Upper lobe of left lung (tissue), 4 donors: ENCODE results near the gene CTNNB1.

Experiments
- POLR2A ChIP-seq, 4 donors: fragments of 450-650 bp; IDR thresholded peaks; one replicate each; pipeline ENCODE4 v1.5.1; 2016 to 2017; ENCODE audit warnings: antibody characterized with exemption in 4 of 4, mild to moderate bottlenecking in 2 of 4
- TF ChIP-seq, protein P1 (sequence below), 6 experiments: fragments of 450-650 bp in 4 of 6; fragments of 200-600 bp in 2 of 6; sonication (generic) in 2 of 6; IDR thresholded peaks; one replicate each; pipeline ENCODE4 v1.5.1; 2016 to 2019; ENCODE audit warnings: antibody characterized with exemption in 6 of 6

DNA sequence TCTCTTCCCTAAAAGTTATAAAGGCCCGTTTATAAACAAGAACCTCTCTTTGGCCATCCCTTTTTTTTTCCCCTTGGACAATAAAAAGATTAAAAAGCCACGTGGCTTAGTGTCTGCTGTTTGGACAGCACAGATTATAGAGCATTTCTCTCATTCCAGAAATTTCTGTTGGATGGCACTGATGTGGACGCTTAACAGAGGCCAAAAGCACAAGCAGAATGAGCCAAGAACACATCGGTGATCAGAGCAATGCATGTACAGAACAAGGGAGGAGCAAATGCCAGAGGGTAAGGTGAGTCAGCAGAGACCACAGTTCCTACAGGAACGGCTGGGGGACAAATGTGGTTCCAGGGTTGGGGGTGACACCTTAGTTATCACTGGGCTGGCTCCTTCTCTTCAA is 30.3 kb upstream of the CTNNB1 start:
- TF ChIP-seq, protein P1, sequence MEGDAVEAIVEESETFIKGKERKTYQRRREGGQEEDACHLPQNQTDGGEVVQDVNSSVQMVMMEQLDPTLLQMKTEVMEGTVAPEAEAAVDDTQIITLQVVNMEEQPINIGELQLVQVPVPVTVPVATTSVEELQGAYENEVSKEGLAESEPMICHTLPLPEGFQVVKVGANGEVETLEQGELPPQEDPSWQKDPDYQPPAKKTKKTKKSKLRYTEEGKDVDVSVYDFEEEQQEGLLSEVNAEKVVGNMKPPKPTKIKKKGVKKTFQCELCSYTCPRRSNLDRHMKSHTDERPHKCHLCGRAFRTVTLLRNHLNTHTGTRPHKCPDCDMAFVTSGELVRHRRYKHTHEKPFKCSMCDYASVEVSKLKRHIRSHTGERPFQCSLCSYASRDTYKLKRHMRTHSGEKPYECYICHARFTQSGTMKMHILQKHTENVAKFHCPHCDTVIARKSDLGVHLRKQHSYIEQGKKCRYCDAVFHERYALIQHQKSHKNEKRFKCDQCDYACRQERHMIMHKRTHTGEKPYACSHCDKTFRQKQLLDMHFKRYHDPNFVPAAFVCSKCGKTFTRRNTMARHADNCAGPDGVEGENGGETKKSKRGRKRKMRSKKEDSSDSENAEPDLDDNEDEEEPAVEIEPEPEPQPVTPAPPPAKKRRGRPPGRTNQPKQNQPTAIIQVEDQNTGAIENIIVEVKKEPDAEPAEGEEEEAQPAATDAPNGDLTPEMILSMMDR (IDR thresholded peaks at IDR 0.05): no peak
- TF ChIP-seq POLR2A (IDR thresholded peaks at IDR 0.05): no peak
